Hair follicle dermal papilla cell (primary cell): Measurements from ENCODE around the gene KRT10. TPM values are rescaled to one million over a fixed set of nuclear protein-coding genes. Genes with fewer than 3 reads are reported as not detected.

Experiments used
- total RNA-seq: library from RNA; depleted of rRNA; stranded (reverse); fragments of >200 nt; gene quantifications from 2 replicates; pipeline ENCODE4 v1.2.3, GENCODE V29; 2012

KRT10 gene
- total RNA-seq = 2.1 and 3.4 TPM in 2 replicates

DNA sequence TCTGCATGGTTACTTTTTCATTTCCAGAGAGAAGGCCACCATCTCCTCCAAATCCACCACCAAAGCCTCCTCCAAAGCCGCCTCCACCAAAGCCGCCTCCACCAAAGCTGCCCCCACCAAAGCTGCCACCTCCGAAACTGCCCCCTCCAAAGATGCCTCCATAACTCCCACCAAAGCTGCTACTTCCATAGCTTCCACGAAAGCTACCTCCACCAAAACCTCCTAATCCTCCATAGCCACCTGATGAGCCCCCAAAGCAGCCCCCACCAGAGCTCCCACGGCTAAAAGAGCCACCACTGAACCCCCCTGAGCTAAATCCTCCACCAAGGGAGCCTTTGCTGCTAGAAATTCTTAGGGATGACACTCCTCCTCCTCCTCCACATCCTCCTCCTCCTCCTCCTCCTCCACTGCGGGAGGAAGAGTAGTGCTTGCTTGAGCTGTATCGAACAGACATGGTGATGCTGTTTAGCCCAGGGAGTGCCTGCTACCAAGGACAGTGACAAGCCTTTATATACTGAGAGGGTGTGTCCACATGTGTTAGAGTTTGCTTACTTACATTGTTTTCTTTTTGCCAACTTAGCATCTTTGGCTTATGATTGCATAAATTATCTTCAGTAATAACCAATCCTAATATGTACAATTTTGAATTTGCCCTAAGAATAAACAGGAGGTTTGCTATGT lies at the start of gene KRT10:
Gene KRT10, minus strand, starts transcription at position 483 of the 681 bp plus-strand sequence. Its CDS starts 29 bp downstream, at position 454.

DNA sequence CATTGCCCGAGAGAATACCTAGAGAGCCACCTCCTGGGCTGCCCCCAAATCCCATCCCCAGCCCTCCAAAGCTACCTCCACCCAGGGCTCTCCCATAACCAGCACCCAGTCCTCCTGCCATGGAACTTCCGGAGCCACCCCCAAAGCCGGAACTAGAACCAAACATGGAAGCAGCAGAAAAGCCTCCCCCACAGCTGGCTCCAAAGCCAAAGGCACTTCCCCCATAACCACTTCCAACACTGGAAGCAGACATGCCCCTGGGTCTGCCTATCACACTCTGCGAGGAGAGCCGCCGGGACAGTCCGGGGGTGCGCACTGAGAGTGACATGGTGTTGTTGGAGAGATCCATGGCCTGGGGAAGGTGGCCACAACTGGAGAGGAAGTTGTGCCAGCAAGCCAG lies 44.4 kb upstream of the KRT10 start, which contains the start of gene KRT12:
Gene KRT12, minus strand, starts transcription at position 386 of the 400 bp plus-strand sequence. Its CDS starts 37 bp downstream, at position 349.

DNA sequence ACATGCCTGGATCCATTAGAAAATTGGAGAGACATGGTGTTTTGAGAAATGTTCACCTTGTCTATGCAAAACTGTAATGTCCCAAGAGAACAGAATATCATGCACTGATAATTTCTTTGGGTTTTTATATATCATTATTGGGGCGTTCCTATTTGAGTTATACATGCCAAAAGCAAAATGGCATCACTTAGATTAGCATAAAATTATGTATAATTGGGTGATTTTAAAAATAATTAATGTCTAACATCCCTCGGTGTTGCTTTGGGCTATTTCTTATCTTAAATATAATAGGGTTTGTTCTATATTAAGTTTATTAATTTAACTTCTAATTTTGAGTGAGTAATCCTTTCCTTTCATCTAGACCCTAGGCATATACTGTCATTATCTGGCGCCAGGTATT lies 22.6 kb downstream of the KRT10 start, which contains the start of gene KRT28:
Gene KRT28, minus strand, starts transcription at position 101 of the 400 bp plus-strand sequence. Its CDS starts 66 bp downstream, at position 35.

DNA sequence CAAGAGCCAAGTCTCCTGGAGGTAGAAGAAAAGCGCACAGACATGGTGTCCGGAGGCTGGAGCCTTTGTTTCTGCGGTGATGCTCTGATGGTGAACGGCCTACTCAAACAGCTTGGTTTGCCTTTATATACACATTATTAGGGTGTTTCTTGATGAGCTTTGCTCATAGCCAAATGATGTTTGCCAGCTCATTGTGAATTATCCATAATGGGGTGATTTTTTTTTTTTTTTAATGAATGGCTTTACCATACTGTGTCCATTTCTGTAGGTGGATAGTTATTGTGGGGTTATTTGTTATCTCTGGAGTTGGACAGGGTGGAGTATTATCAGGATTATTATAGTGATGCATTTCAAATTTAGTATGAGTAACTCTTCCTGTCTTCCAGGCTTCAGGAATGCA lies 40.0 kb downstream of the KRT10 start, which contains the start of gene KRT27:
Gene KRT27, minus strand, starts transcription at position 101 of the 400 bp plus-strand sequence. Its CDS starts 57 bp downstream, at position 44.

DNA sequence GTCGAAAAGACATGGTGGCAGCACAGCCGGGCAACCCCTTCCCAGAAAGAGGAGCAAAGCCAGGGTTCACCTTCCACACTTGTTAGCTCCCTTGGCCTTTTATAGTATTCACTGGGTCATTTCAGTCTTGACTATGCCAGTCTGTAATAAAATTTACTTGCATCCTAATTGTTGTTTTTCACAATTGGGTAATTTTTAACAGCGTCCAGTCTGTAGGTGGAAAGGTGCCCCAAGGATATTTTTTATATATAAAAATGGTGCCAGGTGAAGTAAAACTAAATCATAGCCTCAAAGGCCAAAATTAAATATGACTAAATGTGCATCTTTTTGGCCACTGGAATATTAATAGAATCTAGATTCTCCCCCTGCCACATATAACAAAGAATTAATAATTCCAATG lies 50.3 kb downstream of the KRT10 start, which contains the start of gene KRT26:
Gene KRT26, minus strand, starts transcription at position 101 of the 400 bp plus-strand sequence. Its CDS starts 88 bp downstream, at position 13.

Other genes starting within 250 kb of the KRT10 start
- gene SMARCE1, start 174.8 kb downstream of the KRT10 start, total RNA-seq = 90.9 and 91.8 TPM in 2 replicates
- gene KRT222, start 157.4 kb downstream of the KRT10 start, total RNA-seq = not detected in 2 replicates
- gene KRT24, start 118.9 kb downstream of the KRT10 start, total RNA-seq = not detected in 2 replicates
- not detected in 2 replicates for gene KRT25, start 67.3 kb downstream of the KRT10 start, total RNA-seq
- gene KRT26, start 50.4 kb downstream of the KRT10 start, total RNA-seq = not detected in 2 replicates
- gene KRT27, start 40.1 kb downstream of the KRT10 start, total RNA-seq = not detected in 2 replicates
- gene KRT28, start 22.7 kb downstream of the KRT10 start, total RNA-seq = not detected in 2 replicates
- gene KRT12, start 44.6 kb upstream of the KRT10 start, total RNA-seq = not detected in 2 replicates
- gene KRT20, start 62.6 kb upstream of the KRT10 start, total RNA-seq = not detected in 2 replicates
- gene KRT23, start 115.0 kb upstream of the KRT10 start, total RNA-seq = 0.16 and 0.85 TPM in 2 replicates
- not detected in 2 replicates for gene KRT39, start 144.3 kb upstream of the KRT10 start, total RNA-seq
- gene KRT40, start 161.7 kb upstream of the KRT10 start, total RNA-seq = not detected in 2 replicates
- not detected in 2 replicates for gene KRTAP3-3, start 171.6 kb upstream of the KRT10 start, total RNA-seq
- not detected in 2 replicates for gene KRTAP3-2, start 177.3 kb upstream of the KRT10 start, total RNA-seq
- not detected in 2 replicates for gene KRTAP3-1, start 186.5 kb upstream of the KRT10 start, total RNA-seq
- 1.5 and 6.0 TPM in 2 replicates for gene KRTAP1-5, start 204.6 kb upstream of the KRT10 start, total RNA-seq
- gene KRTAP1-4, start 207.6 kb upstream of the KRT10 start, total RNA-seq = not detected in 2 replicates
- not detected in 2 replicates for gene KRTAP1-3, start 212.3 kb upstream of the KRT10 start, total RNA-seq
- not detected in 2 replicates for gene KRTAP1-1, start 218.8 kb upstream of the KRT10 start, total RNA-seq
- gene KRTAP2-1, start 224.7 kb upstream of the KRT10 start, total RNA-seq = not detected in 2 replicates
- gene KRTAP2-2, start 232.6 kb upstream of the KRT10 start, total RNA-seq = not detected in 2 replicates
- not detected in 2 replicates for gene KRTAP2-3, start 237.5 kb upstream of the KRT10 start, total RNA-seq
- gene KRTAP2-4, start 243.3 kb upstream of the KRT10 start, total RNA-seq = not detected in 2 replicates